NCI-H146 treated with DMSO at 0.1 percent for 48 hours (cell line): ENCODE data around the gene PDE6A.

ENCODE experiments used
- DNase-seq: peaks from one replicate; lab custom pipeline; 2025; ENCODE audit not compliant: unreplicated experiment; lab: John Stamatoyannopoulos, UW

Gene PDE6A

GRCh38 chr5:149930749-149931574 lies 13.6 kb downstream of the PDE6A start:
- no peak for DNase-seq

DNA sequence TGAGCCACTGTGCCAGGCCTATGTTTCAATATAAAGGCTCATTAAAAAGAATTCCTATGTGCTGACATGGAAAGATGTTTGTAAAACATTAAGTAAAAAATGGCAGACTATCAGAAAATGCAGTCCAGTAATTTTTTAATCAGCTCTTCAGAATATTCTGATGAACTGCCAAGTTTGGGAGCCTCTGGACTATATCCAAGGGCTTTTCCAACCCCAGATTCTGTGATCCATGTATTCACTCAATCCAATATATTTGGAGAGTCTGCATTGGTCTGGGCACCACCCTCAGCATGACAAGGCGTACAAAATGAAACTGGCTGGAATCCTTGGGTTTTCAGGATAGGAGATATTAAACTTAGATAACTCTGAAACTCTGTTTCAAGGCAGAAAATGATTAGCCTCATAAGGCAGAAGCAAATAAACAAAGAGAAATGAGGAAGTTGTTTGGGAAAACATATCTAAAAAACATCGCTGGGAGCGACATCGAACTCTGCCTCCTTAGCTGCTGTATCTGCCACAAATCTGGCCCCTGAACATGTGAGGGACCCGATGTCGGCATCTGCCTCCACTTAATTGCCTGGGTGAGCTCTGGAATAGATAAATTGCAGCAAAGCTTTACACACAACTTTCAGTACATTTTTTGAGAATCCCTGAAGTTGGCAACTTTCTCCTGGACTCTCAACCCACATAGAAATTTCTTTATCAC lies 14.4 kb downstream of the PDE6A start:
- DNase-seq: no peak

GRCh38 chr5:149924486-149924885 lies 20.1 kb downstream of the PDE6A start:
- DNase-seq: no peak

DNA sequence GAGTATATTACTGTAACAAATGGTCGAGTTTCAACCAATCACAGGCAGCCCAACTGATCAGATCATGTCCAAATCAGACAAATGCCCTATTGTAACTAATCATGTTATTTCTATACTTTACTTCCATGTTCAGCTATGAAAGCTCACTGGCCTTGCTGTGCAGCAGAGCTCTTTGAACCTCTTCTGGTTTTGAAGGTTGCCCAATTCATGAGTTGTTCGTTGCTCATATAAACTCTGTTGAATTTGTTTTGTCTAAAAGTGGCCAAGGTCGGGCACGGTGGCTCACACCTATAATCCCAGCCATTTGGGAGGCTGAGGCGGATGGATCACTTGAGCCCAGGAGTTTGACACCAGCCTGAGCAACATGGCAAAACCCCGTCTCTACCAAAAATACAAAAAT lies 21.6 kb downstream of the PDE6A start:
- DNase-seq: no peak

DNA sequence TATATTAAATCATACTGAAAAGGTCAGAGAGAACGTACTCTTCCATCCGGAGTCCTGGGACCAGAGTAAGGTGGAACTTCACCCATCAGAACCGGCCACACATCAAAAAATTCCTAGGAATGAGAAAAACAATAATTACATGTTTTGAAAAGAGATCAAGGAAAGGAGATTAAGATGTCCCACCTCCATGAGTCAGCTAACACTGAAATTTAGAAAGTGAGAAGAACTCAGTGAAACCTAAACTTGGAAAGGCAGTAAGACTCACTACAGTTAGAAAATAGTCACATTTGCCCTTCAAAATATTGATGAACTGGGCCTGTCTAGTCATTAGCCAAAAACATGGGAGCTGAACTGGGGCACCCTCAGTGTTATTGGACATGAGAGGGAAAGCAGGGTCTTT lies 23.0 kb downstream of the PDE6A start:
- DNase-seq: no peak

DNA sequence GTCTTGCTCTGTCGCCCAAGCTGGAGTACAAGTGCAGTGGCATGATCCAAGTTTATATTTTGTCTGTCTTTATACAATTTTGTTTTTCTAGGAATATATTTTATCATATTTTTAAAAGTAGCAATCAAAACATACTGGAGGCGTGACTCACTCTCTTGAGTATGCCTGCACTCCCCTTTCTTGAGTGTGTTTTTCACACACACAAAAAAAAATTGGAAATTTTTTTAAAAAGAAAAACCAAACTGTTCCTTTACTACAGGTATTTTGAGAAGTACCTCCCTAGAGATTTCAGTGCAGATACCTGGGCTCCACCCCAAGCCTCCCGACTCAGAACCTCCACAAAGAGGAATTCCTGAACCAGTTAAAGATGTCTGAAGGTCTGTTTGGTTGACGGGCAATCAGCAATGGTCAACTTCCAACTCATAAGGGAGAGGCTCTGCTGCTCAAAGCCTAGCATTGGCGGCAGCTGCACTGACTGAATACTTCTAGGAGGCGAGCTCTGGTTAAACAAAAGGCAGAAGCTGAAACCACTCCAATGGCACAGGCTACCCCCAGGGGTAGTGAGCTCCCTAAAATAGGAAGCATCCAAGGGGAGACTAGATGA lies 27.4 kb downstream of the PDE6A start:
- no peak for DNase-seq

DNA sequence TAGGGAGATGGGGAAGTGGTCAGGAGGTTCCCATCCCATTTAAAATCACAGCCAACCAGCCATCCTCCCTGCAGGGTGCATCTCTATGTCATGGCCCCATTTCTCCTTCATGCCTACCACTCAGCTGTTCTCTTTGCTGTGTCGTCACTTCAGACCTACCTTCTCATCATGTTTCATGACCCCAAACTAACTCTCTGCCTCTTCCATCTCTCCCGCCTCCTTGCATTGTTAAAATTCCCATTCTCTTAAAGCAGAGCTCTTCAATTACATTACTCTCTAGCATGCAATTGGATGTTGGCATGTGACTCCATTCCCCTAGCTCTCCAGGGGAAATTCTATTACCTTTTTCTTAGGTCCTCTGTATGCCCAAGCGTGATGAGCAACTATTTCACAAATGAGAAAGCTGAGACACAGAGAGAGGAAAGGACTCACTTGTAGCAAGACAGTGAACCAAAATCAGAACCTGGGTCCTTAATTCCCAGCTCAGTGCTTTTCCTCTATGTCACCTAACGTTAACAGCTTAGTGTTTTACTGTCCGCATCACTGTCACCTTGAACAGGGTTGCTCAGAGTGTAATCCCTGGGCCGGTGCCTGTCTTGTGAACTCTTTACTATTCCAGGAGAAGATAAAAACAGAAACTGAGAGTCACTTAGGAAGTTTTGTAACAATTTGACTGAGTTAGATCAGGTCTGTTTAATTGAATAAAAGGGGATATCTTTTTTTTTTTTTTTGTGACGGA lies 28.1 kb downstream of the PDE6A start:
- no peak for DNase-seq

- DNase-seq: no peak
Observed at GRCh38 chr5:149915392-149916260, 29.0 kb downstream of the PDE6A start.

- DNase-seq: no peak
Observed at GRCh38 chr5:149913436-149914419, 30.9 kb downstream of the PDE6A start.

GRCh38 chr5:149912226-149912871 lies 32.2 kb downstream of the PDE6A start:
- no peak for DNase-seq

- DNase-seq: no peak
Observed at GRCh38 chr5:149911031-149911430, 33.6 kb downstream of the PDE6A start.

- no peak for DNase-seq
Observed at GRCh38 chr5:149907828-149908227, 36.8 kb downstream of the PDE6A start.

DNA sequence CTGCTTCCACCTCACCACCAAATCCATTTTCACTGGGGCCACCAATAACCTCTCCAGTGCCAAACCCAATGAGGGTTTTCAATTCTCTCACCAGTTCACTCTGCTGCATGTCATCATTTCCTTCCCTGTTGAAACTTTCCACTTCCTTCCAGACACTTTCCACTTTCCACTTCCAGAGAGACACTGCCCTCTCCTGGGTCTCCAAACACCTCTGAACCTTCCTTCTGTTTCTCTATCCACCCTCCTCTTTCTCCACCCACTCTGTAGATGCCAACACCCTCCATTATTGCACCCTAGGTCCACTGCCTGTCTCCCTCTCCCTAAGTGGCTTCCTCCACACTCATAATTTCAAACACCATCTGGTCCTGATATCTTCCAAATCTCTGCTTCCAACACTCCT lies 39.6 kb downstream of the PDE6A start:
- no peak for DNase-seq

GRCh38 chr5:149904293-149904886 lies 40.2 kb downstream of the PDE6A start:
- DNase-seq: no peak

- no peak for DNase-seq
Observed at GRCh38 chr5:149903404-149903803, 41.2 kb downstream of the PDE6A start.

DNA sequence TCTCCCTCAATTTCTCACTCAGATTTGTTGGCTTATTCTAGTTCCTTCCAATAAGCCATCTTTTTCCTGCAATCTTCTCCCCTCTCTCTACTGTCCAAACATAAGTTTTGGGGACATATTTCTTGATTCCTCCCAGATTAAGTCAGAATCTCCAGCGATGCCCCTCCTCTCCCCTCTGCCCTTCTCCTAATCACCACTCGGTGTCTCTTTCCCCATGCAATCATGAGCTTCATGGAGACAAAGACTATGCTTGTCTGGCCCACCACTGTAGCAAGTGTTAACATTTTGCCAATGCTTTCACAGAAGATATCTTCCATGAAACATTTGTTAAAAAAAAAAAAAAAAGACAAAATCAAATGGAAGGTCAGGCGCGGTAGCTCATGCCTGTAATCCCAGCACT lies 42.4 kb downstream of the PDE6A start:
- DNase-seq: peak; percentile 4

DNA sequence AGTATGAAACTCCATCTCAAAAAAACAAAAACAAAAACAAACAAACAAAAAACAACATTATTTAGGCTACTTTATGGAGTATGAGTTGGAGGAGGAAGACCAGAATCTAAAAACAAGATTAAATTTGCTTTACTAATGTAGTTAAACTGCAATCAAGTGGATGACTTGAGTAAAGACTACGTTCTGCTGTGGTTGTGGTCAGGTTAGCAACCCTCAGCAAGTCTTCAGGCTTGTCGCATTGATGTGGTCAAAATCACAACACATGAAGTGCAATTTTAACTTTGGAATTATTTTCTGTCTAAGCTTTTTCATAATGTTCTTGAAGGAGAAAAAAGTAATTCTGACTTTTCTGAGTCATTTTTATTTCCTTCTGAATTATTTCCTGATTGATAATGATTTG lies 43.1 kb downstream of the PDE6A start:
- no peak for DNase-seq

GRCh38 chr5:149900390-149900789 lies 44.2 kb downstream of the PDE6A start:
- DNase-seq: no peak
